HL-60 (cell line): ENCODE data around the gene NGF.

Experiments
- POLR2AphosphoS5 ChIP-seq: IDR thresholded peaks from 2 replicates; pipeline ENCODE4 v1.6.1; 2012; ENCODE audit warnings: low read depth
- TF ChIP-seq, protein P1 (sequence below): IDR thresholded peaks from one replicate; pipeline ENCODE4 v1.5.1; 2011; ENCODE audit warnings: low read length, control low read depth, inconsistent platforms; ENCODE audit not compliant: insufficient read depth
- TF ChIP-seq, protein P2 (sequence below): IDR thresholded peaks from 2 replicates; pipeline ENCODE4 v1.6.1; 2012; ENCODE audit warnings: low read depth; ENCODE audit not compliant: insufficient replicate concordance

DNA sequence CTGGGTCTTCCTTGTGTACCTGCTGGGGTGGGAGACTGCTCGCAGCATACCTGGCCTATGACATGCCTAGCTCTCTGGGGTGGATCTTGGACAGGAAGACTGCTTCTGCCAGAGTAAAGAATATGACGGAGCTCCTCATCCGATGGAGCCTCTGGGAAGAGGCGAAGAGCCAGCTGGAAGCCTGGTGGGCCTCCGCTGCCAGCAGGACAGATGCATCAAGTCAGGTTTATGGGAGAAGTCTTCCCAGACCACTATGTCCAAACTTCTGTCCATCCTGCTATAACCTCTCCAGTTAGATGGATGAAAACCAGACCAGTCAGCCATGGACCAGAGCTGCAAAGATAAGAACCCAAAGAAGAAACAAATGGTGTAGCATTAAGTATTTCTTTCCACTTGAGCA is 27.7 kb upstream of the NGF start:
- TF ChIP-seq, protein P1, sequence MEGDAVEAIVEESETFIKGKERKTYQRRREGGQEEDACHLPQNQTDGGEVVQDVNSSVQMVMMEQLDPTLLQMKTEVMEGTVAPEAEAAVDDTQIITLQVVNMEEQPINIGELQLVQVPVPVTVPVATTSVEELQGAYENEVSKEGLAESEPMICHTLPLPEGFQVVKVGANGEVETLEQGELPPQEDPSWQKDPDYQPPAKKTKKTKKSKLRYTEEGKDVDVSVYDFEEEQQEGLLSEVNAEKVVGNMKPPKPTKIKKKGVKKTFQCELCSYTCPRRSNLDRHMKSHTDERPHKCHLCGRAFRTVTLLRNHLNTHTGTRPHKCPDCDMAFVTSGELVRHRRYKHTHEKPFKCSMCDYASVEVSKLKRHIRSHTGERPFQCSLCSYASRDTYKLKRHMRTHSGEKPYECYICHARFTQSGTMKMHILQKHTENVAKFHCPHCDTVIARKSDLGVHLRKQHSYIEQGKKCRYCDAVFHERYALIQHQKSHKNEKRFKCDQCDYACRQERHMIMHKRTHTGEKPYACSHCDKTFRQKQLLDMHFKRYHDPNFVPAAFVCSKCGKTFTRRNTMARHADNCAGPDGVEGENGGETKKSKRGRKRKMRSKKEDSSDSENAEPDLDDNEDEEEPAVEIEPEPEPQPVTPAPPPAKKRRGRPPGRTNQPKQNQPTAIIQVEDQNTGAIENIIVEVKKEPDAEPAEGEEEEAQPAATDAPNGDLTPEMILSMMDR = no peak
- no peak for TF ChIP-seq POLR2AphosphoS5
- TF ChIP-seq, protein P2, sequence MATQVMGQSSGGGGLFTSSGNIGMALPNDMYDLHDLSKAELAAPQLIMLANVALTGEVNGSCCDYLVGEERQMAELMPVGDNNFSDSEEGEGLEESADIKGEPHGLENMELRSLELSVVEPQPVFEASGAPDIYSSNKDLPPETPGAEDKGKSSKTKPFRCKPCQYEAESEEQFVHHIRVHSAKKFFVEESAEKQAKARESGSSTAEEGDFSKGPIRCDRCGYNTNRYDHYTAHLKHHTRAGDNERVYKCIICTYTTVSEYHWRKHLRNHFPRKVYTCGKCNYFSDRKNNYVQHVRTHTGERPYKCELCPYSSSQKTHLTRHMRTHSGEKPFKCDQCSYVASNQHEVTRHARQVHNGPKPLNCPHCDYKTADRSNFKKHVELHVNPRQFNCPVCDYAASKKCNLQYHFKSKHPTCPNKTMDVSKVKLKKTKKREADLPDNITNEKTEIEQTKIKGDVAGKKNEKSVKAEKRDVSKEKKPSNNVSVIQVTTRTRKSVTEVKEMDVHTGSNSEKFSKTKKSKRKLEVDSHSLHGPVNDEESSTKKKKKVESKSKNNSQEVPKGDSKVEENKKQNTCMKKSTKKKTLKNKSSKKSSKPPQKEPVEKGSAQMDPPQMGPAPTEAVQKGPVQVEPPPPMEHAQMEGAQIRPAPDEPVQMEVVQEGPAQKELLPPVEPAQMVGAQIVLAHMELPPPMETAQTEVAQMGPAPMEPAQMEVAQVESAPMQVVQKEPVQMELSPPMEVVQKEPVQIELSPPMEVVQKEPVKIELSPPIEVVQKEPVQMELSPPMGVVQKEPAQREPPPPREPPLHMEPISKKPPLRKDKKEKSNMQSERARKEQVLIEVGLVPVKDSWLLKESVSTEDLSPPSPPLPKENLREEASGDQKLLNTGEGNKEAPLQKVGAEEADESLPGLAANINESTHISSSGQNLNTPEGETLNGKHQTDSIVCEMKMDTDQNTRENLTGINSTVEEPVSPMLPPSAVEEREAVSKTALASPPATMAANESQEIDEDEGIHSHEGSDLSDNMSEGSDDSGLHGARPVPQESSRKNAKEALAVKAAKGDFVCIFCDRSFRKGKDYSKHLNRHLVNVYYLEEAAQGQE = no peak
